MM.1S (cell line): ENCODE results near the gene NNAT.

ENCODE experiments used
- EZH2 ChIP-seq: fragments of 300-600 bp; sonication (generic); optimal IDR thresholded peaks from 2 replicates; pipeline ENCODE3; 2017; ENCODE audit warnings: low read depth, mild to moderate bottlenecking, antibody characterized with exemption, low read length, mixed read lengths
- EZH2phosphoT487 ChIP-seq: fragments of 300-600 bp; sonication (generic); IDR thresholded peaks from 2 replicates; pipeline ENCODE4 v1.6.1; 2018; ENCODE audit warnings: antibody characterized with exemption, low read length
- TF ChIP-seq, protein P1 (sequence below): fragments of 300-600 bp; sonication (generic); IDR thresholded peaks from 2 replicates; pipeline ENCODE4 v1.5.1; 2016; ENCODE audit warnings: antibody characterized with exemption, low read length, mixed read lengths

- TF ChIP-seq, protein P1, sequence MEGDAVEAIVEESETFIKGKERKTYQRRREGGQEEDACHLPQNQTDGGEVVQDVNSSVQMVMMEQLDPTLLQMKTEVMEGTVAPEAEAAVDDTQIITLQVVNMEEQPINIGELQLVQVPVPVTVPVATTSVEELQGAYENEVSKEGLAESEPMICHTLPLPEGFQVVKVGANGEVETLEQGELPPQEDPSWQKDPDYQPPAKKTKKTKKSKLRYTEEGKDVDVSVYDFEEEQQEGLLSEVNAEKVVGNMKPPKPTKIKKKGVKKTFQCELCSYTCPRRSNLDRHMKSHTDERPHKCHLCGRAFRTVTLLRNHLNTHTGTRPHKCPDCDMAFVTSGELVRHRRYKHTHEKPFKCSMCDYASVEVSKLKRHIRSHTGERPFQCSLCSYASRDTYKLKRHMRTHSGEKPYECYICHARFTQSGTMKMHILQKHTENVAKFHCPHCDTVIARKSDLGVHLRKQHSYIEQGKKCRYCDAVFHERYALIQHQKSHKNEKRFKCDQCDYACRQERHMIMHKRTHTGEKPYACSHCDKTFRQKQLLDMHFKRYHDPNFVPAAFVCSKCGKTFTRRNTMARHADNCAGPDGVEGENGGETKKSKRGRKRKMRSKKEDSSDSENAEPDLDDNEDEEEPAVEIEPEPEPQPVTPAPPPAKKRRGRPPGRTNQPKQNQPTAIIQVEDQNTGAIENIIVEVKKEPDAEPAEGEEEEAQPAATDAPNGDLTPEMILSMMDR: no peak
- TF ChIP-seq EZH2 (no peak), EZH2phosphoT487 (no peak)
Measured at GRCh38 chr20:37481610-37482009, 39.4 kb upstream of the NNAT start.
